ENCODE measurements around the gene KLHDC8B. TPM values are rescaled to one million over a fixed set of nuclear protein-coding genes. Genes with fewer than 3 reads are reported as not detected.
"Not testable (repeated sequence)": the region's sequence is repeated elsewhere in the genome, so short reads cannot be mapped to it uniquely, and the experiment has no call there.

The KLHDC8B gene
- total RNA-seq, 1 experiment from 2014 or later = 21.5 TPM

DNA sequence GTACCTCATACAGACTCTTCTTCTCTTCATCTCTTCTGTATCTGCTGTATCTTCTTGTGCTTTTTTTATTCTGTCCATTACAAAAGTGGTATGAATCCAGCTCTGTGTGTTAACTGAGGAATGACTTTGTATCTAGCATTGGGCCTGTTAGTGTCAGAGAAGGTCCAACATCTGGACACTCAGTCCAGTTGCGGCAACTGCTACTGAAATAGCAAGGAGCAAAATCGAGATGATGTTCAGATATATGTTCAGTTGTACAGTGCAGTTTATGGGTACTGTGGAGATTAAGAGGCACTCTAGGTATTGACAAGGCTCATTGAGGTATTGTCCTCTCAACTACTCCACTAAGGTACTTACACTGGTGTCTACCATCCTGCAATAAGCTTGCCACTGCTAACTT is 42.6 kb downstream of the KLHDC8B start:
- Mint-ChIP-seq H3K27me3 (ENCODE audit: low read depth) (peaks cover 8% of the 10 kb centered on the region), H3K36me3 (peaks cover 19% of the 10 kb centered on the region), H3K4me1 (no peaks in the 10 kb centered on the region), H3K27ac (no peak overlapping the region), H3K4me3 (no peak overlapping the region), H3K9me3 (peaks cover 40% of the 10 kb centered on the region)
- ATAC-seq (no peak), DNase-seq (ENCODE audit: low spot score) (no peak)
- TF ChIP-seq, protein P1, sequence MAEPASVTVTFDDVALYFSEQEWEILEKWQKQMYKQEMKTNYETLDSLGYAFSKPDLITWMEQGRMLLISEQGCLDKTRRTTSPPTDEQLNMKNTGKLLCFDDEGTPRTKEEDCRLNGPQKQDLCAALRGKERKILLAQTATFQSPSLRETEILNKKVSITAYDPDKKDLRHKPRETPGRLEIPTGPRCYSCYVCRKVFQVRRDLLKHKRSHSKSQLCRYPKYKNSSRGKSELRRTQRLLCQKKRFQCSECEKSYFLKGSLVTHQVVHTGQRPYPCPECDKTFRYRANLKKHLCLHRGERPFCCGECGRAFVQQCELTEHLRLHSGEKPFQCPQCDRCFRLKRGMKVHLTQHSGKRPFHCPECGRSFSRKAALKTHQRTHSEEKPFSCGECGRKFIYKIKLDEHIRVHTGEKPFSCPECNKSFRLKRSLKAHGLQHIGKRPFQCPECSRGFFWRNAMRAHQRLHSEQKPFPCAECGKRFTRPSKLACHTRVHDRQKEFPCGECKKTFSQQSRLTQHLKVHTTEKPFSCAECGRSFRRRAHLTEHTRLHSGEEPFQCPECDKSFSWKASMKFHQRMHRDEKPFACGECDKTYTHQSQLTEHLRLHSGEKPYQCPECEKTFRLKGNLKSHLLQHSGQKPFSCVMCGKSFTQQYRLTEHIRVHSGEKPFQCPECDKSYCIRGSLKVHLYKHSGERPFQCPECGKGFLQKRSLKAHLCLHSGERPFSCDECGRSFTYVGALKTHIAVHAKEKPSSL (CRISPR knock-in tag; conservative IDR thresholded peaks at IDR 0.05) = no peak
- no peak for TF ChIP-seq SMAD4 (CRISPR knock-in tag; IDR thresholded peaks at IDR 0.05)
- TF ChIP-seq, protein P2, sequence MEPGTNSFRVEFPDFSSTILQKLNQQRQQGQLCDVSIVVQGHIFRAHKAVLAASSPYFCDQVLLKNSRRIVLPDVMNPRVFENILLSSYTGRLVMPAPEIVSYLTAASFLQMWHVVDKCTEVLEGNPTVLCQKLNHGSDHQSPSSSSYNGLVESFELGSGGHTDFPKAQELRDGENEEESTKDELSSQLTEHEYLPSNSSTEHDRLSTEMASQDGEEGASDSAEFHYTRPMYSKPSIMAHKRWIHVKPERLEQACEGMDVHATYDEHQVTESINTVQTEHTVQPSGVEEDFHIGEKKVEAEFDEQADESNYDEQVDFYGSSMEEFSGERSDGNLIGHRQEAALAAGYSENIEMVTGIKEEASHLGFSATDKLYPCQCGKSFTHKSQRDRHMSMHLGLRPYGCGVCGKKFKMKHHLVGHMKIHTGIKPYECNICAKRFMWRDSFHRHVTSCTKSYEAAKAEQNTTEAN (CRISPR knock-in tag; IDR thresholded peaks at IDR 0.05) = no peak
- TF ChIP-seq NR3C1 (CRISPR knock-in tag; conservative IDR thresholded peaks at IDR 0.05; ENCODE audit: low read depth) = no peak
- CTCF ChIA-PET = interaction anchor here (1.4 kb wide), 1 partner anchor 31 kb away, joined by 3 read pairs; no protein-coding TSS in a partner anchor
- POLR2A ChIA-PET = no interaction called here

DNA sequence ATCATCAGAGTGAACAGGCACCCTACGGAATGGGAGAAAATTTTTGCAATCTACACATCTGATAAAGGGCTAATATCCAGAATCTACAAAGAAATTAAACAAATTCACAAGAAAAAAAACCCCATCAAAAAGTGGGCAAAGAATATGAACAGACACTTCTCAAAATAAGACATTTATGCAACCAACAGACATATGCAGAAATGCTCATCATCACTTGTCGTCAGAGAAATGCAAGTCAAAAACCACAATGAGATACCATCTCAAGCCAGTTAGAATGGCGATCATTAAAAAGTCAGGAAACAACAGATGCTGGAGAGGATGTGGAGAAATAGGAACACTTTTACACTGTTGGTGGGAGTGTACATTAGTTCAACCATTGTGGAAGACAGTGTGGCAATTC is 45.3 kb downstream of the KLHDC8B start:
- H3K4me1 Mint-ChIP-seq; H3K27me3 Mint-ChIP-seq (ENCODE audit: low read depth); DNase-seq (ENCODE audit: low spot score); ATAC-seq; POLR2A ChIA-PET; H3K4me3 Mint-ChIP-seq; H3K27ac Mint-ChIP-seq: not testable (repeated sequence)
- H3K36me3 Mint-ChIP-seq = peaks cover 21% of the 10 kb centered on the region
- CTCF ChIA-PET = interaction anchor here (0.6 kb wide), 1 partner anchor 325 kb away, joined by 3 read pairs; no protein-coding TSS in a partner anchor
- peaks cover 62% of the 10 kb centered on the region for H3K9me3 Mint-ChIP-seq

DNA sequence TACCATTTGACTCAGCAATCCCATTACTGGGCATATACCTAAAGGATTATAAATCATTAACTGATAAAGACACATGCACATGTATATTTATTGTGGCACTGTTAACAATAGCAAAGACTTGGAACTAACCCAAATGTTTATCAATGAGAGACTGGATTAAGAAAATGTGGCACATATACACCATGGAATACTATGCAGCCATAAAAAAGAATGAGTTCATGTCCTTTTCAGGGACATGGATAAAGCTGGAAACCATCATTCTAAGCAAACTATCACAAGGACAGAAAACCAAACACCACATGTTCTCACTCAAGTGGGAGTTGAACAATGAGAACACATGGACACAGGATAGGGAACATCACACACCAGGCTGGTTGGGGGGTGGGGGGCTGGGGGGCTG is 45.7 kb downstream of the KLHDC8B start:
- POLR2A ChIA-PET; ATAC-seq; H3K27me3 Mint-ChIP-seq (ENCODE audit: low read depth); H3K4me3 Mint-ChIP-seq; H3K4me1 Mint-ChIP-seq; H3K27ac Mint-ChIP-seq; DNase-seq (ENCODE audit: low spot score): not testable (repeated sequence)
- Mint-ChIP-seq H3K9me3 (peaks cover 66% of the 10 kb centered on the region), H3K36me3 (peaks cover 21% of the 10 kb centered on the region)
- CTCF ChIA-PET = interaction anchor here (1.1 kb wide), 1 partner anchor 46 kb away, joined by 3 read pairs; the partner anchor contains the start of gene KLHDC8B

DNA sequence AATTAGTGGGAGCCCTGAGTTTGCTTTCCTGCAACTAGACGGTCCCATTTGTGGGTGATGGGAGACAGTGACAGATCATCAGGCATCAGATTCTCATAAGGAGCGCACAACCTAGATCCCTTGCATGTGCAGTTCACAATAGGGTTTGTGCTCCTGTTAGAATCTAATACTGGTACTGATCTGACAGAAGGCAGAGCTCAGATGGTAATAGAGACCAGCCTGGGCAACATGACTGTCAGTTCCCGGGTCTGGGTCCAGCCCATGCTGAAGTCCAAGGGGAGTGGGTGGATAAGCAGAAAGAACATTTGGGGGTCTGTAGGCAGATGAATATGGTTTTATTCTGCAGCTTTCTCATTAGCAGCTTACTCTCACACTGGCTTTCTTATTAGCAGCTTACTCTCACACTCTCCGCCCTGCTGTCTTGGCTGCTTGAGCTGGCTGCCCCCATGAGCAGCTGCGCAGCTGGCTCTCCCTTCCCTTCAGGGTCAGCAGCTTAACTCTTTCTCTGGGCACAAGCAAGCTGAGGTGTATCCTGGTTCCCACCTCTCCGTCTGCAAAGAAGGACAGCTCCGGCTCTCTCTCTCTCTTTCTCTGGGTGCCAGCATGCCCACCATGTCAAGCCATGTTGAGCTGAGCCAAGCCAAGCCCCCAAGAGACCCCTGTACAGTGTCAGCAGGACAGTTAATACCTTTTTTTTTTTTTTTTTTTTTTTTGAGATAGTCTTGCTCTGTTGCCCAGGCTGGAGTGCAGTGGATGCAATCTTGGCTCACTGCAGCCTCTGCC is 46.5 kb downstream of the KLHDC8B start:
- Mint-ChIP-seq H3K27me3 (ENCODE audit: low read depth) (peaks cover 9% of the 10 kb centered on the region), H3K36me3 (peaks cover 16% of the 10 kb centered on the region), H3K4me1 (no peaks in the 10 kb centered on the region), H3K27ac (no peak overlapping the region), H3K4me3 (no peak overlapping the region), H3K9me3 (peaks cover 66% of the 10 kb centered on the region)
- TF ChIP-seq, protein P3, sequence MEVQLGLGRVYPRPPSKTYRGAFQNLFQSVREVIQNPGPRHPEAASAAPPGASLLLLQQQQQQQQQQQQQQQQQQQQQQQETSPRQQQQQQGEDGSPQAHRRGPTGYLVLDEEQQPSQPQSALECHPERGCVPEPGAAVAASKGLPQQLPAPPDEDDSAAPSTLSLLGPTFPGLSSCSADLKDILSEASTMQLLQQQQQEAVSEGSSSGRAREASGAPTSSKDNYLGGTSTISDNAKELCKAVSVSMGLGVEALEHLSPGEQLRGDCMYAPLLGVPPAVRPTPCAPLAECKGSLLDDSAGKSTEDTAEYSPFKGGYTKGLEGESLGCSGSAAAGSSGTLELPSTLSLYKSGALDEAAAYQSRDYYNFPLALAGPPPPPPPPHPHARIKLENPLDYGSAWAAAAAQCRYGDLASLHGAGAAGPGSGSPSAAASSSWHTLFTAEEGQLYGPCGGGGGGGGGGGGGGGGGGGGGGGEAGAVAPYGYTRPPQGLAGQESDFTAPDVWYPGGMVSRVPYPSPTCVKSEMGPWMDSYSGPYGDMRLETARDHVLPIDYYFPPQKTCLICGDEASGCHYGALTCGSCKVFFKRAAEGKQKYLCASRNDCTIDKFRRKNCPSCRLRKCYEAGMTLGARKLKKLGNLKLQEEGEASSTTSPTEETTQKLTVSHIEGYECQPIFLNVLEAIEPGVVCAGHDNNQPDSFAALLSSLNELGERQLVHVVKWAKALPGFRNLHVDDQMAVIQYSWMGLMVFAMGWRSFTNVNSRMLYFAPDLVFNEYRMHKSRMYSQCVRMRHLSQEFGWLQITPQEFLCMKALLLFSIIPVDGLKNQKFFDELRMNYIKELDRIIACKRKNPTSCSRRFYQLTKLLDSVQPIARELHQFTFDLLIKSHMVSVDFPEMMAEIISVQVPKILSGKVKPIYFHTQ (CRISPR knock-in tag; IDR thresholded peaks at IDR 0.05) = no peak
- TF ChIP-seq, protein P4, sequence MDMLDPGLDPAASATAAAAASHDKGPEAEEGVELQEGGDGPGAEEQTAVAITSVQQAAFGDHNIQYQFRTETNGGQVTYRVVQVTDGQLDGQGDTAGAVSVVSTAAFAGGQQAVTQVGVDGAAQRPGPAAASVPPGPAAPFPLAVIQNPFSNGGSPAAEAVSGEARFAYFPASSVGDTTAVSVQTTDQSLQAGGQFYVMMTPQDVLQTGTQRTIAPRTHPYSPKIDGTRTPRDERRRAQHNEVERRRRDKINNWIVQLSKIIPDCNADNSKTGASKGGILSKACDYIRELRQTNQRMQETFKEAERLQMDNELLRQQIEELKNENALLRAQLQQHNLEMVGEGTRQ (CRISPR knock-in tag; IDR thresholded peaks at IDR 0.05) = no peak
- no peak for TF ChIP-seq TEAD1 (CRISPR knock-in tag; IDR thresholded peaks at IDR 0.05)
- ATAC-seq (no peak), DNase-seq (ENCODE audit: low spot score) (no peak)
- ChIA-PET POLR2A (no interaction called here), CTCF (interaction anchor here (0.7 to 1.1 kb wide), 2 partner anchors 47 to 230 kb away, joined by 3 read pairs; partner anchors contain the start of gene KLHDC8B)
